LHCN-M2 (cell line): ENCODE measurements around the gene TACC3. TPM values are rescaled to one million over a fixed set of nuclear protein-coding genes. Genes with fewer than 3 reads are reported as not detected.

Source experiments
- DNase-seq: peaks from one replicate; pipeline ENCODE4 v3.0.0-alpha.2; 2012; ENCODE audit warnings: low read depth
- total RNA-seq: library from RNA; depleted of rRNA; stranded (reverse); fragments of >200 nt; gene quantifications from 2 replicates; pipeline ENCODE4 v1.2.3, GENCODE V29; 2014

The TACC3 gene
- total RNA-seq, 1 experiment from 2014 or later: 59.6 TPM

DNA sequence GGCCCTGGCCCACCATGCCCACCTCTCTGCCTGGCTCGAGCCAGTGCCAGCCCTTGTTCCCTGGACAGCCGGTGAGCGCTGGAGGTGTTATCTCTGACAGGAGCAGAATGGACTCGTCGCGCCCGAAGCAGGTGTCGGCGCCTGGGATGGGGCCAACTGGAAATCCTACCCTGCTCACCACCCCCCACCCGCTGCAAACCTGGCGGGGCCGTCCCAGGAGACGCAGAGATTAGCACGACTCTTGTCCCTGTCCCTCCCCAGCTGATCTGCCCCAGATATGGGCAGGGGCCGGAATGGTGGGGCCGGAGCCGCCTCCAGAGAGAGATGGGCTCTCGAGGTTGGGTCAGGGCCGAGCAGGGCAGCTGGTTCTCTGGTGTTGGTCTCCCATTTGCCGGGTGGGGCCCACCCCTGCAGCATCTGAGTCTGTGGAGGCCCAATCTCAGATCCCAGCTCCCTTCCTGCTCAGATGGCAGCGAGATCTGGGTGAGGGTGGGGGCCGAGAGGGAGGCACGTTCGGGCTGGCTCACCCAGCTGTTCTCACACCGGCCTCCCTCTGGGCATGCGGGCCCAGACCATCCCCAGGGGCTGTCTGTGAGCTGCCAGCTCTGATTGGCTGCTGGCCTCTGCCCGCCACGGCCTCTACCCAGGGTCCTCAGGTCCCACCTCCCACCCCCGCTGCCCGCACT lies 51.7 kb downstream of the TACC3 start:
- no peak for DNase-seq

DNA sequence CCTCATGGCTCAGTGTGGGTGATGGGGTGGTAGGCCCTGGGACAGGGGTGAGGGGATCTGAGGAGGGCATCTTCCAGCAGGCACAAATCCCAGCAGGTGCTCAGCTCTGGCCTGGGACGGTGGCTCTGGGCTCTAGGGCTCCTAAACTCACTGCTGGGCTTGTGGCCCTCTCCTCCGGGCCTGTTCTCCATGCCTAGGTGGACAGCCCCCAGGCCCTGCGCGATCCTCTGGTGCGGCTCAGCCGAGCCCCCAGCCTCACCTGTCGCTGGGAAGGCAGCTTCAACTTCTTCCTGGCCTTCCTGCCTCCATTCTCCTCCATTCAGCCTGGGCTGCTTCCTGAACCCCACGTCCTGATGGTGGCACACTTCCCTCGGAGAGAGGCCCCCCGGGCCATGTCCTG lies 52.4 kb downstream of the TACC3 start:
- DNase-seq: no peak

DNA sequence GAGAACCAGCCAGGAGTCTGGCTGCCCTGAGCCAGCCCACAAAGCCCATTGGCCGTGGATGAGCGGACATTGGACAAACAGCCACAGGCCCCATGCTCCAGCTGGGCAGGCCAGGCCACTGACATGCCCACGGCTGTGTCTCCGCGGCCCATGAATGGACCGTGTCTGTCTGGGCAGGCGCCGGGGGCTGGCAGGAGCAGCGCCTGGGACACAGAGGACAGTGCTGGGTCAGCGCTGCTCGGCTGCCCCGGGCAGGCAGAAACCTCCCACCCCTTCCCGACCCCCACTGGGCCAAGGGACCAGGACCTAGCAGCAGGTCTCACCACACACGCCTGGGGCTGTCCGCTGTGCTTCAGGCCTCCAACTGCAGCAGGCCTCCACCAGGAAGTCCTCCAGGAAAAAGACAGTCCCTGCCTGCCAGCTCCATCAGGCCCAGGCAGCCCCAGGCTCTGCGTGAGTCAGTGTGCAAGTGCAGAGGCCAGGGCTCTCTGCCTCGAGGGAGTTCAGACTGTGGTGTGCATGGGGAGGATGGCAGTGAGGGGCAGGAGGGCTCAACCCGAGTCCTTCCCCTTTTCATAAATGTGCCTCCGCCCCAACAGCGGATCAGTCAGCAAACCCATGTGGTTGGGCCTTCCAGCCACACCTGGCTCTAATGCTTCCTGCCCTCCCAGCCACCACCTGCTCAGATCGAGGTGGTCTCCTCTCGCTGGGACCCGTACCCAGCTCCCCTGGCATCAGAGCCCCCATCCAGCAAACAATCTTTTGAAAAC lies 54.6 kb downstream of the TACC3 start:
- no peak for DNase-seq

GRCh38 chr4:1776521-1777161 lies 55.3 kb downstream of the TACC3 start:
- DNase-seq: no peak

DNA sequence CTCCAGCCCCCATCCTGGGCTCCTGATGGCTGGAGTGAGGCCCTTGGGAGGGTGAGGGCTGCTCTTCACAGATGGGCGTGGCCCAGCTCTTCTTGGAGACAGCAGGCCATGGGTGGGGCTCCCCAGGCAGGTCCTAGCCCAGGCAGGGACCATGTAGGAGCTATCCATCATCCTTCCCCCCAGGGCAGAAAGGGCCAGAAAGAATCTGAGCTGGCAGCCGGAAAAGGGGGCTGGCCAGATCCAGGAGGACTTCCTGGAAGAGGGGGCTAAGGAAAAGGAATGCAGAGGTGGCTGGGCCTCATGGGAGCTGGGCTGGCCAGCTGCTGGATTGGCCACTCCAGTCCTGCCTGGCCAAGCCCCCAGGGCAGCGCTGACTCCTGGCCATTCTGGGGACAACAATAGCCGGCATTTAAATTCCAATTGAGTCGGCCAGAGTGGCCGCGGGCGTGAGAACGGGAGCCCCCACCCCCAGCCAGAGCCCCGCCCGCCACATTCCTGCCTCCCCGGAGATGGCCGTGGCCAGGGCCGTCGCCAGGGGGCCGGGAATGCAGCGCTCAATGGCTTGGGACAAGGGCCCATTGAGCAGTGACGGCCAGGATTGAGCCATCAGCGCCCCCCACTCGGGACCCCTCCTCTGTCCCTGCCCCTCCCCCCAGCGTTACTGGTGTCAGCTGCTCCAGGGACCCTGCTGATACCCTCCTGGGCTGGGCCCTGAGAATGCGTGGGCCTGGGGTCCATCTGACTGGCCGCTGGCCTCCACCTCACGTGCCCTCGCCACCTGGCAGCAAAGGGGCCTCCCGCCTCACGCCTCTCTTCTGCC lies 56.7 kb downstream of the TACC3 start:
- DNase-seq: peak; percentile 4

DNA sequence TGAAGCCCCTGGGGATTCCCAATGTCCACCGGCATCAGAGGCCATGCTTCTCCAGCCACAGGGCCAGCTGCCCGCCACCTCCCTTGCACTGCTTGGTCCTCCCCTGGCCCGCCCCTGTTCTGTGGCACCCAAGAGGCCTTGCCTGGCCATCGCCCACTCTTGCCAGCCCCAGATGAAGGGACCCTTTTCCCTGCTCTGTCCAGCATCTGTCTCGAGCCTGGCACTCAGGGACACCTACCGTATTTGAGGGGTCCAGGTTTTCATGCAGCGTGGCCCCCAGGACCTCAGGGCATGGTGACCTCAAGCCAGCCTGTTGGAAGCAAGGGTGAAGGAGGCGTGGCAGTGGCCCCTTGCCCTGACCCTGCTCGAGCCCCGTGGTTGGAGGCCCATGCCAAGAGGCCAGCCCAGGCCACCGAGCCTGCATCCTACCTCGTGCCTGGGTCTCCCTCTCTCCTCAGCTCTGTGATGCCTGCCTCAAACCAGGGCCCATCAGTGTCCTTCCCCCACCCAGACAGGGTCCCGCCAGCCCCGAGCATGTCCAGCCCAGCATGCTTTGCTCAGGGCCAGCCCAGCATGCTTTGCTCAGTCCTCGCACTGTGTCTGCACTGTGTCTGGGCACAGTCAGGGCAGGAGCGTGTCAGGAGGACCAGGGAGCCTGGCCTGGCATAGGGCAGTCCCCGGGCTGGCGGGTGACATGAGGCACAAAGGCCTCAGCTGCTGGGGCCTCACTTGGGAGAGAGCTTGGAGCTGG lies 57.5 kb downstream of the TACC3 start:
- DNase-seq: no peak

DNA sequence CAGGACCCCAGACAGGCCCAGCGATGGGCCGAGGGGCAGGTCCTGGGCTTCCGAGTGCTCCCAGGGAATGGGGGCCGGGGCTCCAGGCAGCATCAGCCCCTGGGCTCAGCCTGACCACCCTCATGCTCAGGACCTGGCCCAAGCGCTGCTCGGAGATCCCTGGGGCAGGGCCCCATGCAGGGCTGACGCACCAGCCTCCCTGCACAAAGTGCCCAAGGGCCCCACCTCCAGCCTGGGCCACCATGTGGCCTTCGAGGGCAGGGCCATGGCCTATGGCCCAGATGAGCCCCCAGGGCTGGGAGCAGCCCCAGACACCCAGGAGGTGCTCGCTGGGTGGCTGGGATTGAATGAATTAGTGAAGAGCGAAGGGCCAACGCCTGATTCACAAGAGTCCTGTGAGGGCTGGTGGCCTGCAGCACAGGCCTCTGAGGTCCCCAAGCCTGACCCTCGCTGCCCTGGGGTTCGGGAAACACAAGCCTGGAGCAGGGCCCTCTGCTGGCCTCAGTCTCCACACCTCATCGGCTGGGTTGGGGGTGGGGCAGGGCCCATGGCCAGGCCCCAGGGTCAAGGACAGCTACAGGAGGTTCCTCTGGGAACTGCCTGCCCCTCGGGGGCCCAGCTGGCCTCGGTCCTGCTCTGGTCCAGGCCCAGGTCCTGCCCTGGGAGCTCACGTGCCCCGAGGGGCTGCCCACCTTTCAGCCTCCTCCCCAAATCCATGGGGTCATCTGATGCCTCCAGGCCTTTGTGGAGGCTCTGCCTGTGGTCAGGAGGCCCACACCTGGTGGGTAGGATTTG lies 58.5 kb downstream of the TACC3 start:
- no peak for DNase-seq

DNA sequence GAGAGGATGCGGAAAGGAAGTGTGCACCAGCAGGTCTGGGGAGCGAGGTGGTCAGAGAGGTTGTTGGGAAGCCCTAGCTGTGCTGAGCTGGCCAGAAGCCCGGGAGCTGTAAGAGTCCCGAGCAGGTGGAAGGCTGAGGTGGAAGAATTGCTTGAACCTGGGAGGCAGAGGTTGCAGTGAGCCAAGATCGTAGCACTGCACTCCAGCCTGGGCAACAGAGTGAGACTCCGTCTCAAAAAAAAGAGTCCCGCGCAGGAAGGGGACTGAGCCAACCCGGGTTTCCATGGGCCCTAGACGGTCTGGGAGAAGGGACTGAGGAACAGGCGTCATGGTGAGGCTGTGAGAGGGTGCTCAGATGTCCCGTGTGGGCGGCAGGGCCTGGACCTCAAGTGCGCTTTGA lies 59.1 kb downstream of the TACC3 start:
- no peak for DNase-seq

- no peak for DNase-seq
These were observed 61.7 kb downstream of the TACC3 start for GRCh38 chr4:1783015-1783414.

DNA sequence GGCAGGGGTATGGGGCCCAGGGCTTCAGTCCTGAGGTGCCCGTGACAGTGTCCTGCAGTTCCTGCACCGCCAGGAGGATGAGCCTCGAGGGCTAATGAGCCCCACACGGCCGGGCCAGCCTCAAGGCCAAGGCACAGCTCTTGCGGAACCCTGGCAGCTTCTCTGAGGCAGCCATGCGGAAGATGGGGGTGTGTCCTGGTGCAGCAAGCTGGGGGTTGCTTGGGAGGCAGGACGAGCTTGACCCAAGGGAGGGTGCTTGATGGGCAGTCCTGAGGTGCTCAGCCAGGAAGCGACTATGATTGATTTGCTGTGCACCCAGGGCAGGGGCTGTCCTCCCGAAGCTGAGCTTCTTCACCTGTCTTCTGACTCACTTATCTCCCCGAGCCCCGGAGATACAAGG lies 62.6 kb downstream of the TACC3 start:
- DNase-seq: no peak

DNA sequence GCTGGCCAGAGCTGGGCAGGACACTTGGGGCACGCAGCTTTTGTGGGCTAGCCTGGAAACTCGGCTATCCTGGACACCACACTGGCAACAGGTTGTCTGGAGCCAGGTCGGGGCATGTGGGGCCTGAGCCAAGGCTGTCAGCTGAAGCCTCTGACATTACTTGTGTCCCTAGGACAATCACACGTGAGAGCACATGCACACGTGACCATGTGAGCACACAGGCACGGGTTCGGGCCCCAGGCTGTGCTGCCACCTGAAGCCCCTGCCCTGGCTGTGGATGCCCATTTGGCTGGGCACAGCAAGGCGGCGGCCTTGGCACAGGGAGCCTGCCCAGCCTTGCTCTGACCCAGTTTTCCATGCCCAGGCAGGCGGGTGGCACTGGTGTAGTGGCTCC lies 63.1 kb downstream of the TACC3 start:
- no peak for DNase-seq

- no peak for DNase-seq
These were observed 63.7 kb downstream of the TACC3 start for GRCh38 chr4:1784789-1785591.

- DNase-seq: no peak
These were observed 64.3 kb downstream of the TACC3 start for GRCh38 chr4:1785592-1785991.

DNA sequence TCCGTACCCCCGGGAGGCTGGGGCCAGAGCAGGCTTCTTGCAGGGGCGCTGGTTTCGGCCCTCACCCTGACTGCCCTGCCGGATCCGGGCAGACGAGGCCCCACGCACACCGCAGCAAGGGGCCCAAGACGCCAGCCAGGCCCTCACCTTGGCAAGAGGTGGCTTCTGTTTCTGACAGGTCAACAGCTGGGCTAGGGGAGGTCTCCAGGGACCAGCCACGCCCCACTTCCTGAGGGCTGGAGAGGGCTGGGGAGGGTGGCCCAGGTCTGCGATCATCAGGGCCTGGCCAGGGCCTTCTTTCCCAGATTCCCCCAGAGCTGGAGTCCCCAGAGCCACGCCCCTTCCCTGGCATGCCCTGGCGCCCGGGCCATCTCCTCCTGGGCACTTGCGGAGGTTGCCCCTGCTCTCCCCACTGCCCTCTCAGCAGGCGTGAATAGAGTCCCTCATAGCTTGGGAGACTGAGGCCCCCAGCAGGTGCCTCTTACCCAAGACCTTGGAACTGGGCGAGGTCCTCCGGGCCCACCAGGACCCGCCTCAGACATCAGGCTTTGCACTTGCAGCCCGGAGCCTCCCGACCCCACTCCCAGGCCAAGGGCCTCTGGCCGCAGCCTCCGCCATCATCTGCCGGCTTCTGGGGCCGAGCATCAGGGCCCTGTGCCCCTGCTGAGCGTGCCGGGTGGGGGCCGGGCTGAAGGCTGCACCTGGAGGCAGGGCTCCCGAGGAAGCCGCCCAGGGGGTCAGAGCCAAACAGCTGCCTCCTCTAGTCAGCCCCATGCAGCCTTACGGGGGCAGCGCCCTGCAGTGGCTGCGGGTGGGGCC lies 65.4 kb downstream of the TACC3 start:
- no peak for DNase-seq

- no peak for DNase-seq
These were observed 66.2 kb downstream of the TACC3 start for GRCh38 chr4:1787411-1788077.

- no peak for DNase-seq
These were observed 67.1 kb downstream of the TACC3 start for GRCh38 chr4:1788254-1788973.

DNA sequence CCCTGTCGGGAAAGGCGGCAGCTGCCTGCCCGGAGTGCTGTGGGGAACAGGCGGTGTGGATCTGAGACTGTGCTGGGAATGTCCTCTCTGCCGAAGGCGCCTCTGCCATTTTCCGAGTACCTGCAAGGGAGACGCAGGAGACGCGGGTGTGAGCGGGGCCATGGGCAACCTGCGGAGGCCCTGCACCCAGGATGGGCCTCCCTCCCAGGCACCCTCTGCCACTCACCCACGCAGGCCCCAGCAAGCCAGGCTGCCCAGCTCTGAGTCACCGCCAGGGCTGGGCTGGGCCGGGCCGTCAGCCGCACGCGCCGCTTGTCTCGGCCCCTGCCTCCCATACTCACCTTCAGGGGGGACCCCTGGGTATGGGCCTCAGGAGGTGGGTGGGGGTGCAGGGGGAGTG lies 68.2 kb downstream of the TACC3 start:
- DNase-seq: no peak
